HEK293 (cell line): ENCODE data around the gene RUSF1.

Experiments
- CTCF ChIA-PET: fragments of 350-600 bp; formaldehyde crosslinking; extraction: SDS; loops from one replicate; lab custom pipeline; 2021; ENCODE audit warnings: antibody characterized with exemption; lab: Yijun Ruan, JAX
- POLR2A ChIA-PET: fragments of 300-600 bp; formaldehyde crosslinking; extraction: SDS; loops from one replicate; lab custom pipeline; 2020; ENCODE audit warnings: antibody characterized with exemption, inconsistent platforms; lab: Yijun Ruan, JAX
- H3K27ac ChIP-seq: fragments of 200-500 bp; sonication (Bioruptor generic); 2 replicates; pipeline ENCODE4 v1.5.1; 2014; ENCODE audit warnings: low read depth, low read length, control low read depth, inconsistent platforms; ENCODE audit errors: extremely low read depth
- H3K36me3 ChIP-seq, 2 experiments: fragments of 200-500 bp in 1 of 2; sonication (Bioruptor generic) in 1 of 2; 1 replicate in 1 of 2; 2 replicates in 1 of 2; pipeline ENCODE4 v1.5.1; 2014 to 2017; ENCODE audit warnings: inconsistent platforms in 2 of 2, low read length in 2 of 2; ENCODE audit not compliant: control insufficient read depth in 2 of 2, insufficient read depth in 1 of 2
- H3K4me1 ChIP-seq: fragments of 200-500 bp; sonication (Bioruptor generic); 2 replicates; pipeline ENCODE4 v1.5.1; 2014; ENCODE audit warnings: mild to moderate bottlenecking, low read length, inconsistent platforms; ENCODE audit not compliant: control insufficient read depth, insufficient read depth
- H3K4me3 ChIP-seq: 2 replicates; pipeline ENCODE4 v1.5.1; 2011; ENCODE audit warnings: low read depth, mild to moderate bottlenecking, control low read depth, low read length, moderate library complexity
- H3K9me3 ChIP-seq: fragments of 200-500 bp; sonication (Bioruptor generic); 2 replicates; pipeline ENCODE4 v1.5.1; 2014; ENCODE audit warnings: low read depth, low read length, inconsistent platforms; ENCODE audit not compliant: control insufficient read depth, insufficient read depth
- FEZF1 ChIP-seq: fragments of 450-650 bp; formaldehyde crosslinking; IDR thresholded peaks from 2 replicates; pipeline ENCODE4 v1.5.1; 2016; ENCODE audit warnings: missing biosample characterization, missing genetic modification characterization
- KLF9 ChIP-seq: fragments of 450-650 bp; formaldehyde crosslinking; IDR thresholded peaks from 2 replicates; pipeline ENCODE4 v1.5.1; 2016; ENCODE audit warnings: missing biosample characterization, missing genetic modification characterization, low read depth
- PRDM1 ChIP-seq: fragments of 450-650 bp; formaldehyde crosslinking; IDR thresholded peaks from 2 replicates; pipeline ENCODE4; 2016; ENCODE audit warnings: missing biosample characterization, missing genetic modification characterization
- SCRT2 ChIP-seq: fragments of 450-650 bp; formaldehyde crosslinking; IDR thresholded peaks from 2 replicates; pipeline ENCODE4 v1.5.1; 2016; ENCODE audit warnings: missing biosample characterization, missing genetic modification characterization
- YY2 ChIP-seq: fragments of 450-650 bp; formaldehyde crosslinking; IDR thresholded peaks from 2 replicates; pipeline ENCODE4 v1.5.1; 2016; ENCODE audit warnings: missing biosample characterization, missing genetic modification characterization
- ZIC2 ChIP-seq: fragments of 450-650 bp; formaldehyde crosslinking; IDR thresholded peaks from 2 replicates; pipeline ENCODE4 v1.5.1; 2016; ENCODE audit warnings: missing biosample characterization, missing genetic modification characterization
- ZNF2 ChIP-seq: fragments of 450-650 bp; formaldehyde crosslinking; IDR thresholded peaks from 2 replicates; pipeline ENCODE4 v1.5.1; 2016; ENCODE audit warnings: missing biosample characterization, missing genetic modification characterization
- ZNF202 ChIP-seq: fragments of 450-650 bp; formaldehyde crosslinking; IDR thresholded peaks from 2 replicates; pipeline ENCODE4 v1.5.1; 2016; ENCODE audit warnings: missing biosample characterization, missing genetic modification characterization, borderline replicate concordance
- ZNF266 ChIP-seq: fragments of 450-650 bp; formaldehyde crosslinking; IDR thresholded peaks from 2 replicates; pipeline ENCODE4 v1.5.1; 2016; ENCODE audit warnings: missing biosample characterization, missing genetic modification characterization, low read depth
- ZNF292 ChIP-seq: fragments of 450-650 bp; formaldehyde crosslinking; IDR thresholded peaks from 2 replicates; pipeline ENCODE4 v1.5.1; 2016; ENCODE audit warnings: low read depth, missing biosample characterization, missing genetic modification characterization, borderline replicate concordance
- ZNF366 ChIP-seq: fragments of 450-650 bp; formaldehyde crosslinking; conservative IDR thresholded peaks from 2 replicates; pipeline ENCODE4 v1.5.1; 2016; ENCODE audit warnings: missing biosample characterization, missing genetic modification characterization
- ZNF596 ChIP-seq: fragments of 450-650 bp; IDR thresholded peaks from 2 replicates; pipeline ENCODE4 v1.5.0; 2018; ENCODE audit warnings: missing biosample characterization, mild to moderate bottlenecking, missing genetic modification characterization, moderate library complexity
- ZNF621 ChIP-seq: fragments of 450-650 bp; formaldehyde crosslinking; IDR thresholded peaks from 2 replicates; pipeline ENCODE4 v1.5.1; 2017; ENCODE audit warnings: missing biosample characterization, missing genetic modification characterization
- ZNF654 ChIP-seq: fragments of 450-650 bp; formaldehyde crosslinking; IDR thresholded peaks from 2 replicates; pipeline ENCODE4 v1.5.1; 2016; ENCODE audit warnings: low read depth, missing biosample characterization, missing genetic modification characterization
- TF ChIP-seq, protein P1 (sequence below): fragments of 450-650 bp; formaldehyde crosslinking; IDR thresholded peaks from 2 replicates; pipeline ENCODE4 v1.5.1; 2017; ENCODE audit warnings: missing biosample characterization, missing genetic modification characterization
- TF ChIP-seq, protein P2 (sequence below): fragments of 450-650 bp; formaldehyde crosslinking; IDR thresholded peaks from 2 replicates; pipeline ENCODE4 v1.5.1; 2017; ENCODE audit warnings: missing biosample characterization, missing genetic modification characterization
- TF ChIP-seq, protein P3 (sequence below): fragments of 450-650 bp; formaldehyde crosslinking; IDR thresholded peaks from 2 replicates; pipeline ENCODE4 v1.5.1; 2016; ENCODE audit warnings: missing biosample characterization, missing genetic modification characterization, borderline replicate concordance
- TF ChIP-seq, protein P4 (sequence below): fragments of 450-650 bp; formaldehyde crosslinking; optimal IDR thresholded peaks from 2 replicates; pipeline ENCODE3; 2016; ENCODE audit warnings: missing biosample characterization, mild to moderate bottlenecking, missing genetic modification characterization

RUSF1 gene

DNA sequence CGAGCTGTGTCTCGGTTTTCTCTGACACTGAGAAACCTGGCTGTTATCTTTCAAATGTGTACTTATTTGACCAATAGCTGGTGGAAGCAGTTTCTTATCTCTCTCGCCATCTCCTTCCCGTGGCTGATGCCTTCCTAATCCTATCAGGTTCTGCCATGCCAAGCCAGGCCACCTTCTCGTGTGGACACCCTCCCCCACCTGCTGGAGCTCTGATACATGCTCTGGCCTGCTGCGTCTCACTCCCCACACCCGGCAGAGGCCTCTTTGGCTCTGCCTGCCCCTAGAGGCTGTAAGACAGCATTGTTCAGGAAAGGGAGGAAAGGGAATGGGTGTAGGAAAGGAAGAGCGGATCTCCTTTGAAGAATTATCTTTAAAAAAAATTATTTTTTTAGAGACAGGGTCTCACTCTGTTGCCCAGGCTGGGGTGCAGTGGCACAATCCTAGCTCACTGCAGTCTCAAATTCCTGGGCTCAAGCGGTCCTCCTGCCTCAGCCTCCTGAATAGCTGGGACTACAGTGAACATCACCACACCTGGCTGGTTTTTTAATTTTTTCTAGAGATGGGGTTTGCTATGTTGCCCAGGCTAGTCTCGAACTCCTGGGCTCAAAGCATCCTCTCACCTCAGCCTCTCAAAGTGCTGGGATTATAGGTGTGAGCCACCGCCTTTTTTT, 56.4 kb downstream of the RUSF1 start (continued):
- TF ChIP-seq PRDM1 (tag by site-specific recombination) (peak; percentile 72), ZNF596 (tag by site-specific recombination) (no peak), ZNF366 (tag by site-specific recombination) (0 out of 2 replicates have a peak, but pooled peaks have one; percentile 27), ZNF292 (tag by site-specific recombination) (no peak), KLF9 (tag by site-specific recombination) (no peak)
- TF ChIP-seq, protein P1, sequence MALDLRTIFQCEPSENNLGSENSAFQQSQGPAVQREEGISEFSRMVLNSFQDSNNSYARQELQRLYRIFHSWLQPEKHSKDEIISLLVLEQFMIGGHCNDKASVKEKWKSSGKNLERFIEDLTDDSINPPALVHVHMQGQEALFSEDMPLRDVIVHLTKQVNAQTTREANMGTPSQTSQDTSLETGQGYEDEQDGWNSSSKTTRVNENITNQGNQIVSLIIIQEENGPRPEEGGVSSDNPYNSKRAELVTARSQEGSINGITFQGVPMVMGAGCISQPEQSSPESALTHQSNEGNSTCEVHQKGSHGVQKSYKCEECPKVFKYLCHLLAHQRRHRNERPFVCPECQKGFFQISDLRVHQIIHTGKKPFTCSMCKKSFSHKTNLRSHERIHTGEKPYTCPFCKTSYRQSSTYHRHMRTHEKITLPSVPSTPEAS: no peak

DNA sequence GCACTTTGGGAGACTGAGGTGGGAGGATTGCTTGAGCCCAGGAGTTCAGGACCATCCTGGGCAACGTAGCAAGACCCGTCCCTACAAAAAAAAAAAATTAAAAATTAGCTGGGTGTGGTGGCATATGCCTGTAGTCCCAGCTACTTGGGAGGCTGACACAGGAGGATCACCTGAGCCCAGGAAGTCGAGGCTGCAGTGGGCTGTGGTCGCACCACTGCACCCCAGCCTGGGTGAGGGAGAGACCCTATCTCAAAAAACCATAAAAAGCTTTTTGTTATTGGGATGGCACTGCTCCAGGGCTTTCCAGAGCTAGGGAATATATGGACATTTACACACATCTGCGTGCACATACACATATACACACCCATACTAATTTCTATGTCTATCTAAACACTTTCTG, 57.0 kb downstream of the RUSF1 start:
- Histone ChIP-seq H3K36me3 (peaks cover 0 to 7% of the 10 kb centered on the region in 2 experiments; a peak in 1 of 3 replicates), H3K4me1 (peaks cover 10% of the 10 kb centered on the region), H3K4me3 (no peak overlapping the region), H3K9me3 (no peaks in the 10 kb centered on the region), H3K27ac (no peak overlapping the region)
- ChIA-PET CTCF (interaction anchor here (0.6 to 5.3 kb wide), 10 partner anchors 8 to 417 kb away, joined by 3 to 27 read pairs (median 4); partner anchors contain the start of gene ZNF843), POLR2A (interaction anchor here (0.5 to 1.5 kb wide), 7 partner anchors 8 to 333 kb away, joined by 3 to 6 read pairs (median 5); partner anchors contain the start of genes ARMC5, FUS, KAT8 and ZNF843)
- TF ChIP-seq YY2 (tag by site-specific recombination): no peak
- TF ChIP-seq, protein P2, sequence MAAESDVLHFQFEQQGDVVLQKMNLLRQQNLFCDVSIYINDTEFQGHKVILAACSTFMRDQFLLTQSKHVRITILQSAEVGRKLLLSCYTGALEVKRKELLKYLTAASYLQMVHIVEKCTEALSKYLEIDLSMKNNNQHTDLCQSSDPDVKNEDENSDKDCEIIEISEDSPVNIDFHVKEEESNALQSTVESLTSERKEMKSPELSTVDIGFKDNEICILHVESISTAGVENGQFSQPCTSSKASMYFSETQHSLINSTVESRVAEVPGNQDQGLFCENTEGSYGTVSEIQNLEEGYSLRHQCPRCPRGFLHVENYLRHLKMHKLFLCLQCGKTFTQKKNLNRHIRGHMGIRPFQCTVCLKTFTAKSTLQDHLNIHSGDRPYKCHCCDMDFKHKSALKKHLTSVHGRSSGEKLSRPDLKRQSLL (tag by site-specific recombination): no peak
- TF ChIP-seq ZIC2 (tag by site-specific recombination): no peak
- TF ChIP-seq ZNF202 (tag by site-specific recombination): no peak
- TF ChIP-seq ZNF2: no peak
- TF ChIP-seq ZNF266: no peak
- no peak for TF ChIP-seq SCRT2
- TF ChIP-seq, protein P3, sequence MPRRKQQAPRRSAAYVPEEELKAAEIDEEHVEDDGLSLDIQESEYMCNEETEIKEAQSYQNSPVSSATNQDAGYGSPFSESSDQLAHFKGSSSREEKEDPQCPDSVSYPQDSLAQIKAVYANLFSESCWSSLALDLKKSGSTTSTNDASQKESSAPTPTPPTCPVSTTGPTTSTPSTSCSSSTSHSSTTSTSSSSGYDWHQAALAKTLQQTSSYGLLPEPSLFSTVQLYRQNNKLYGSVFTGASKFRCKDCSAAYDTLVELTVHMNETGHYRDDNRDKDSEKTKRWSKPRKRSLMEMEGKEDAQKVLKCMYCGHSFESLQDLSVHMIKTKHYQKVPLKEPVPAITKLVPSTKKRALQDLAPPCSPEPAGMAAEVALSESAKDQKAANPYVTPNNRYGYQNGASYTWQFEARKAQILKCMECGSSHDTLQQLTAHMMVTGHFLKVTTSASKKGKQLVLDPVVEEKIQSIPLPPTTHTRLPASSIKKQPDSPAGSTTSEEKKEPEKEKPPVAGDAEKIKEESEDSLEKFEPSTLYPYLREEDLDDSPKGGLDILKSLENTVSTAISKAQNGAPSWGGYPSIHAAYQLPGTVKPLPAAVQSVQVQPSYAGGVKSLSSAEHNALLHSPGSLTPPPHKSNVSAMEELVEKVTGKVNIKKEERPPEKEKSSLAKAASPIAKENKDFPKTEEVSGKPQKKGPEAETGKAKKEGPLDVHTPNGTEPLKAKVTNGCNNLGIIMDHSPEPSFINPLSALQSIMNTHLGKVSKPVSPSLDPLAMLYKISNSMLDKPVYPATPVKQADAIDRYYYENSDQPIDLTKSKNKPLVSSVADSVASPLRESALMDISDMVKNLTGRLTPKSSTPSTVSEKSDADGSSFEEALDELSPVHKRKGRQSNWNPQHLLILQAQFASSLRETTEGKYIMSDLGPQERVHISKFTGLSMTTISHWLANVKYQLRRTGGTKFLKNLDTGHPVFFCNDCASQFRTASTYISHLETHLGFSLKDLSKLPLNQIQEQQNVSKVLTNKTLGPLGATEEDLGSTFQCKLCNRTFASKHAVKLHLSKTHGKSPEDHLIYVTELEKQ (tag by site-specific recombination): no peak
- no peak for TF ChIP-seq FEZF1 (tag by site-specific recombination)
- no peak for TF ChIP-seq ZNF654 (tag by site-specific recombination)
- TF ChIP-seq, protein P4, sequence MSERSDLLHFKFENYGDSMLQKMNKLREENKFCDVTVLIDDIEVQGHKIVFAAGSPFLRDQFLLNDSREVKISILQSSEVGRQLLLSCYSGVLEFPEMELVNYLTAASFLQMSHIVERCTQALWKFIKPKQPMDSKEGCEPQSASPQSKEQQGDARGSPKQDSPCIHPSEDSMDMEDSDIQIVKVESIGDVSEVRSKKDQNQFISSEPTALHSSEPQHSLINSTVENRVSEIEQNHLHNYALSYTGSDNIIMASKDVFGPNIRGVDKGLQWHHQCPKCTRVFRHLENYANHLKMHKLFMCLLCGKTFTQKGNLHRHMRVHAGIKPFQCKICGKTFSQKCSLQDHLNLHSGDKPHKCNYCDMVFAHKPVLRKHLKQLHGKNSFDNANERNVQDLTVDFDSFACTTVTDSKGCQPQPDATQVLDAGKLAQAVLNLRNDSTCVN: no peak
- TF ChIP-seq ZNF621 (tag by site-specific recombination): no peak
